Measurements from ENCODE around the gene ZFP1.
"Not testable (repeated sequence)": the region's sequence is repeated elsewhere in the genome, so short reads cannot be mapped to it uniquely, and the experiment has no call there.

DNA sequence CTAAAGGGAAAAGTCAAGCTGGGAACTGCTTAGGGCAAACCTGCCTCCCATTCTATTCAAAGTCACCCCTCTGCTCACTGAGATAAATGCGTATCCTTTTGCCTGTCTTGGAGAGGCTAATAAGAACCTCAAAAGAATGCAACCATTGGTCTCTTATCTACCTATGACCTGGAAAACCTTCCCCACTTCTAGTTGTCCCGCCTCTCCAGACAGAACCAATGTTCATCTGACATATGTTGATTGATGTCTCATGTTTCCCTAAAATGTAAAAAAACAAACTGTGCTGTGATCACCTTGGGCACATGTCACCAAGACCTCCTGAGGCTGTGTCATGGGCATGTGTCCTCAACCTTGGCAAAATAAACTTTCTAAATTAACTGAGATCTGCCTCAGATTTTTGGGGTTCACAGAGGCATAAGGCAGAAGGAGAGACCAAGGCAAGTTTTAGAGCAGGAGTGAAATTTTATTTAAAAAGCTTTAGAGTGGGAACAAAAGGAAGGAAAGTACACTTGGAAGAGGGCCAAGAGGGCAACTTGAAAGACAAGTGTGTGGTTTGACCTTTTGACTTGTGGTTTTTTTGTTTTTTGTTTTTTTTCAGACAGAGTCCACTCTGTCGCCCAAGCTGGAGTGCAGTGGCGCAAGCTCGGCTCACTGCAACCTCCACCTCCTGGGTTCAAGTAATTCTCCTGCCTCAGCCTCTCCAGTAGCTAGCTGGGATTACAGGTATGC is 18.7 kb upstream of the ZFP1 start:
- not testable (repeated sequence) for TF ChIP-seq EZH2phosphoT487 (IDR thresholded peaks at IDR 0.05; ENCODE audit: unreplicated experiment); POLR2AphosphoS5 (IDR thresholded peaks at IDR 0.05; ENCODE audit: low read depth); CREB1 (CRISPR knock-in tag; IDR thresholded peaks at IDR 0.05; ENCODE audit: low read depth)
- TF ChIP-seq, protein P1, sequence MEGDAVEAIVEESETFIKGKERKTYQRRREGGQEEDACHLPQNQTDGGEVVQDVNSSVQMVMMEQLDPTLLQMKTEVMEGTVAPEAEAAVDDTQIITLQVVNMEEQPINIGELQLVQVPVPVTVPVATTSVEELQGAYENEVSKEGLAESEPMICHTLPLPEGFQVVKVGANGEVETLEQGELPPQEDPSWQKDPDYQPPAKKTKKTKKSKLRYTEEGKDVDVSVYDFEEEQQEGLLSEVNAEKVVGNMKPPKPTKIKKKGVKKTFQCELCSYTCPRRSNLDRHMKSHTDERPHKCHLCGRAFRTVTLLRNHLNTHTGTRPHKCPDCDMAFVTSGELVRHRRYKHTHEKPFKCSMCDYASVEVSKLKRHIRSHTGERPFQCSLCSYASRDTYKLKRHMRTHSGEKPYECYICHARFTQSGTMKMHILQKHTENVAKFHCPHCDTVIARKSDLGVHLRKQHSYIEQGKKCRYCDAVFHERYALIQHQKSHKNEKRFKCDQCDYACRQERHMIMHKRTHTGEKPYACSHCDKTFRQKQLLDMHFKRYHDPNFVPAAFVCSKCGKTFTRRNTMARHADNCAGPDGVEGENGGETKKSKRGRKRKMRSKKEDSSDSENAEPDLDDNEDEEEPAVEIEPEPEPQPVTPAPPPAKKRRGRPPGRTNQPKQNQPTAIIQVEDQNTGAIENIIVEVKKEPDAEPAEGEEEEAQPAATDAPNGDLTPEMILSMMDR (conservative IDR thresholded peaks at IDR 0.05; ENCODE audit: low read depth in 2 of 2): not testable (repeated sequence)
- TF ChIP-seq, protein P2, sequence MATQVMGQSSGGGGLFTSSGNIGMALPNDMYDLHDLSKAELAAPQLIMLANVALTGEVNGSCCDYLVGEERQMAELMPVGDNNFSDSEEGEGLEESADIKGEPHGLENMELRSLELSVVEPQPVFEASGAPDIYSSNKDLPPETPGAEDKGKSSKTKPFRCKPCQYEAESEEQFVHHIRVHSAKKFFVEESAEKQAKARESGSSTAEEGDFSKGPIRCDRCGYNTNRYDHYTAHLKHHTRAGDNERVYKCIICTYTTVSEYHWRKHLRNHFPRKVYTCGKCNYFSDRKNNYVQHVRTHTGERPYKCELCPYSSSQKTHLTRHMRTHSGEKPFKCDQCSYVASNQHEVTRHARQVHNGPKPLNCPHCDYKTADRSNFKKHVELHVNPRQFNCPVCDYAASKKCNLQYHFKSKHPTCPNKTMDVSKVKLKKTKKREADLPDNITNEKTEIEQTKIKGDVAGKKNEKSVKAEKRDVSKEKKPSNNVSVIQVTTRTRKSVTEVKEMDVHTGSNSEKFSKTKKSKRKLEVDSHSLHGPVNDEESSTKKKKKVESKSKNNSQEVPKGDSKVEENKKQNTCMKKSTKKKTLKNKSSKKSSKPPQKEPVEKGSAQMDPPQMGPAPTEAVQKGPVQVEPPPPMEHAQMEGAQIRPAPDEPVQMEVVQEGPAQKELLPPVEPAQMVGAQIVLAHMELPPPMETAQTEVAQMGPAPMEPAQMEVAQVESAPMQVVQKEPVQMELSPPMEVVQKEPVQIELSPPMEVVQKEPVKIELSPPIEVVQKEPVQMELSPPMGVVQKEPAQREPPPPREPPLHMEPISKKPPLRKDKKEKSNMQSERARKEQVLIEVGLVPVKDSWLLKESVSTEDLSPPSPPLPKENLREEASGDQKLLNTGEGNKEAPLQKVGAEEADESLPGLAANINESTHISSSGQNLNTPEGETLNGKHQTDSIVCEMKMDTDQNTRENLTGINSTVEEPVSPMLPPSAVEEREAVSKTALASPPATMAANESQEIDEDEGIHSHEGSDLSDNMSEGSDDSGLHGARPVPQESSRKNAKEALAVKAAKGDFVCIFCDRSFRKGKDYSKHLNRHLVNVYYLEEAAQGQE (IDR thresholded peaks at IDR 0.05; ENCODE audit: unreplicated experiment): not testable (repeated sequence)
